Measurements from ENCODE around the gene MMP24OS.

DNA sequence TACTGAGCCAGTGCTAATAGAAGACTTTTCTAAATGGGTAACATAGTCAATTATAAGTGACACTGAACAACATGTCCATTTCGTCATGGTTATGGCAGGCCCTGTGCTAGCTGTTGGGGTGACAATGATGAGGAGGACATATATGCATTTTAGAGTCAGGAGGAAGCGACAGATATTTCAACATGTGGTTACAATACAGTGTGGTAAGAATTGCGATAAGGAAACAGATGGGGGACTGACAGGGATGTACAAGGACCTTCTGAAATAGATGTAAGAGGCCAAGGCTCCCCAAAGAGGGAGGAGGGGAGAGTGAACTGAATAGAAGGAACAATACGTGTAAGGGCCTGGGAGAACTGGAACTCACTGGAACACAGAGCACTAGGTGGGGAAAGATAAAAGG is 39.8 kb downstream of the MMP24OS start:
- TF ChIP-seq, protein P1, sequence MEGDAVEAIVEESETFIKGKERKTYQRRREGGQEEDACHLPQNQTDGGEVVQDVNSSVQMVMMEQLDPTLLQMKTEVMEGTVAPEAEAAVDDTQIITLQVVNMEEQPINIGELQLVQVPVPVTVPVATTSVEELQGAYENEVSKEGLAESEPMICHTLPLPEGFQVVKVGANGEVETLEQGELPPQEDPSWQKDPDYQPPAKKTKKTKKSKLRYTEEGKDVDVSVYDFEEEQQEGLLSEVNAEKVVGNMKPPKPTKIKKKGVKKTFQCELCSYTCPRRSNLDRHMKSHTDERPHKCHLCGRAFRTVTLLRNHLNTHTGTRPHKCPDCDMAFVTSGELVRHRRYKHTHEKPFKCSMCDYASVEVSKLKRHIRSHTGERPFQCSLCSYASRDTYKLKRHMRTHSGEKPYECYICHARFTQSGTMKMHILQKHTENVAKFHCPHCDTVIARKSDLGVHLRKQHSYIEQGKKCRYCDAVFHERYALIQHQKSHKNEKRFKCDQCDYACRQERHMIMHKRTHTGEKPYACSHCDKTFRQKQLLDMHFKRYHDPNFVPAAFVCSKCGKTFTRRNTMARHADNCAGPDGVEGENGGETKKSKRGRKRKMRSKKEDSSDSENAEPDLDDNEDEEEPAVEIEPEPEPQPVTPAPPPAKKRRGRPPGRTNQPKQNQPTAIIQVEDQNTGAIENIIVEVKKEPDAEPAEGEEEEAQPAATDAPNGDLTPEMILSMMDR (IDR thresholded peaks at IDR 0.05 in 8 of 11, conservative IDR thresholded peaks at IDR 0.05 in 3 of 11), result no peak
- no peak for TF ChIP-seq POLR2AphosphoS5 (IDR thresholded peaks at IDR 0.05)
